Peyer's patch (tissue), 4 donors: ENCODE measurements around the gene FAM117A. TPM values are rescaled to one million over a fixed set of nuclear protein-coding genes. Genes with fewer than 3 reads are reported as not detected.
A peak's percentile ranks its signal among the peaks of the same experiment; 100 is the strongest.

Source experiments
- DNase-seq, 3 donors: peaks; one replicate each; pipeline ENCODE4 v3.0.0-alpha.2; 2017 to 2019
- H3K27ac ChIP-seq, 4 donors: fragments of 200-600 bp; sonication (generic); one replicate each; pipeline ENCODE4 v1.5.1; 2016 to 2019
- H3K27me3 ChIP-seq, 2 donors: fragments of 200-600 bp; sonication (generic); one replicate each; pipeline ENCODE4 v1.5.1; 2019
- H3K36me3 ChIP-seq, 3 donors: fragments of 200-600 bp; sonication (generic); one replicate each; pipeline ENCODE4 v1.5.1; 2016 to 2019
- H3K4me1 ChIP-seq, 4 donors: fragments of 200-600 bp; sonication (generic); one replicate each; pipeline ENCODE4 v1.5.1; 2016 to 2019
- H3K4me3 ChIP-seq, 4 donors: fragments of 200-600 bp; sonication (generic); 1 replicate in 3 of 4; 2 replicates in 1 of 4; pipeline ENCODE4 v1.5.1; 2016 to 2019; ENCODE audit warnings: mild to moderate bottlenecking in 1 of 4
- H3K9me3 ChIP-seq, 4 donors: fragments of 200-600 bp; sonication (generic); one replicate each; pipeline ENCODE4 v1.5.1; 2016 to 2019; ENCODE audit warnings: mild to moderate bottlenecking in 1 of 4
- POLR2A ChIP-seq, 2 donors: fragments of 450-650 bp; IDR thresholded peaks; one replicate each; pipeline ENCODE4 v1.5.1; 2017; ENCODE audit warnings: antibody characterized with exemption in 2 of 2, mild to moderate bottlenecking in 2 of 2, moderate library complexity in 2 of 2
- total RNA-seq, 4 donors: library from RNA; depleted of rRNA; stranded (reverse); fragments of >200 nt; gene quantifications; one replicate each; pipeline ENCODE4 v1.1.0, GENCODE V29; 2016
- TF ChIP-seq, protein P1 (sequence below), 6 experiments: fragments of 450-650 bp in 4 of 6; fragments of 200-600 bp in 2 of 6; sonication (generic) in 1 of 6; IDR thresholded peaks; one replicate each; pipeline ENCODE4 v1.5.1; 2017 to 2019; ENCODE audit warnings: antibody characterized with exemption in 6 of 6, mild to moderate bottlenecking in 3 of 6, moderate library complexity in 1 of 6

The FAM117A gene
- total RNA-seq, 4 donors from 2014 or later: 6.5 to 16.5 (median 9.4) TPM

DNA sequence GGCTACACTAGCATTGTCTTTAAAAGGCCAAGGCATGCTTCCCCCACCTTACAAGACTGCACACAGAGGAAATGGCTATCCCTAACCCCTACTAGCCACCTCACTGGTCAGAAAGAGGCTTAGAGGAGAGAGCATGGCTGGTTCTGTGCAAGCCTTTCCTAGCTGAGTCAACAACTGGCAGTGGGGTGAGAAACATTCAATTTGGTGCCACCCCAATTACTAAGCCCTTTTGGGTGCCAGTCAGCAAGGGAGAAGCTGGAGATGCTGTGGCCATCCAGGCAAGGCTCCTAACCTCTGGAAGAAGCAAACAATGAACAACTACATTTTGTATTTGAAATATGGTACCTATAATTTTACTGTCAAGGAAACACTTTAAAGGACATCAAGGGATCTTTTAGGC is 19.9 kb upstream of the FAM117A start:
- Histone ChIP-seq H3K9me3 (no peaks in the 10 kb centered on the region), H3K36me3 (no peaks in the 10 kb centered on the region), H3K4me3 (no peak overlapping the region), H3K27ac (peak overlapping the region in 1 of 4 donors; percentile 40), H3K27me3 (no peaks in the 10 kb centered on the region), H3K4me1 (peaks cover 0 to 6% (median 0%) of the 10 kb centered on the region in 4 donors)
- TF ChIP-seq, protein P1, sequence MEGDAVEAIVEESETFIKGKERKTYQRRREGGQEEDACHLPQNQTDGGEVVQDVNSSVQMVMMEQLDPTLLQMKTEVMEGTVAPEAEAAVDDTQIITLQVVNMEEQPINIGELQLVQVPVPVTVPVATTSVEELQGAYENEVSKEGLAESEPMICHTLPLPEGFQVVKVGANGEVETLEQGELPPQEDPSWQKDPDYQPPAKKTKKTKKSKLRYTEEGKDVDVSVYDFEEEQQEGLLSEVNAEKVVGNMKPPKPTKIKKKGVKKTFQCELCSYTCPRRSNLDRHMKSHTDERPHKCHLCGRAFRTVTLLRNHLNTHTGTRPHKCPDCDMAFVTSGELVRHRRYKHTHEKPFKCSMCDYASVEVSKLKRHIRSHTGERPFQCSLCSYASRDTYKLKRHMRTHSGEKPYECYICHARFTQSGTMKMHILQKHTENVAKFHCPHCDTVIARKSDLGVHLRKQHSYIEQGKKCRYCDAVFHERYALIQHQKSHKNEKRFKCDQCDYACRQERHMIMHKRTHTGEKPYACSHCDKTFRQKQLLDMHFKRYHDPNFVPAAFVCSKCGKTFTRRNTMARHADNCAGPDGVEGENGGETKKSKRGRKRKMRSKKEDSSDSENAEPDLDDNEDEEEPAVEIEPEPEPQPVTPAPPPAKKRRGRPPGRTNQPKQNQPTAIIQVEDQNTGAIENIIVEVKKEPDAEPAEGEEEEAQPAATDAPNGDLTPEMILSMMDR (IDR thresholded peaks at IDR 0.05): no peak
- no peak for TF ChIP-seq POLR2A (IDR thresholded peaks at IDR 0.05)
- no peak for DNase-seq

DNA sequence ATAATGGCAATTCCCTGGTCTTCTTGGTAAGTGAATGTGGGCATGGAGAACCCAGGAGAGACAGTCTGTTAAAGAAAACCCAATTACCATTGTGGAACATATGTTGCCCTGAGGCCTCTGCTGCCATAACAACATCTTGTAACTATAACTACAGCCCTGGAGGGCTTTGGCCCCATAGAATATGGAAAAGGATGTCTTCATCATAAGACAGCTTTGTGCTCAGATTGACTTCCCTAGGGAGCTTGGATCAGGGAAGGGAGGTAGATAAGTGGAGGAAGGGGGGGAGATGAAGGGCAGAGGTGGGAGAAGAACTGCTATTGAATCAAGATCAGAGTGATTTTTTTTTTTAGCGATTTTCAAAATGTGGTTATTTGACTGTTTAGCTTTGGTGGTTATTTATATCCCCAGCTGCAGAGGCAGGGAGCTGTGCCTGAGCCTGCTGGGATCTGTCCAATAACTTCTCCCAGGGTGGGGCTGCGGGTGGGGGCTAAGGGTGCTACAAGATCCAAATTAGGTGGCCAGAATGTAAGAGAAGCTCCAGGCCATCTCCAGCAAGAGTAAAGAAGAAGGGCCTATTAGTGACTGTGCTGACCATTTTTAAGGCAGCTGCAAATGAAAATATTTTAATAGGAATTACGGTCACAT is 19.3 kb upstream of the FAM117A start:
- Histone ChIP-seq H3K4me1 (peaks cover 0 to 6% (median 0%) of the 10 kb centered on the region in 4 donors), H3K27ac (peak overlapping the region in 2 of 4 donors; percentile 6 to 40)
- no peak for DNase-seq

DNA sequence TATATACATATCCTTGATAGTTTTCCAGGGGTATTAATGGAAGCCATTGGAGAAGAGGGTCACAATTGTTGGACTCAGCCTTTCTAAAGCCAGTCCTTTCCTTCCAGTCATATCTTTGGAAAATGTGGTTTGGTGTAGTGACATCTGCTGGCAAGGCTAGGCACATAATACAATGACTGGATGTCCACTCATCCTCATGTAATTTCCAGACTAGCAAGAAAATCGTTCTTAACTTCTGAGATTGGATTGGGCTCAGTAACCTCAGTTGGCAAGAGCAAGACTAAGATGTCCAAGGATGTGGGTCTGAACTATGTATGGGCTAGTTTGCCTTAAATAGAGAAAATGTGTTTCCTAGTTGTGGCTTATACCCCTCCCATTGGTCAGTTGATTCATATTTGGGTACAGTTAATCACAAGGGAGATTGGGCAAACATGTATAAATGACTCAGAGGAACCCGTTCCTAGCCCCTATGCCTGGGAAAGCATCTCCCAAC is 15.9 kb upstream of the FAM117A start:
- peak in 2 of 3 donors; percentile 31 to 64 for DNase-seq
- H3K27ac ChIP-seq: peak overlapping the region in 1 of 4 donors; percentile 5

More for the DNA sequence above, 19.3 kb upstream of the FAM117A start:
- Histone ChIP-seq H3K9me3 (no peaks in the 10 kb centered on the region), H3K4me3 (no peak overlapping the region), H3K36me3 (no peaks in the 10 kb centered on the region), H3K27me3 (no peaks in the 10 kb centered on the region)
- TF ChIP-seq, protein P1 (IDR thresholded peaks at IDR 0.05): no peak
- no peak for TF ChIP-seq POLR2A (IDR thresholded peaks at IDR 0.05)

DNA sequence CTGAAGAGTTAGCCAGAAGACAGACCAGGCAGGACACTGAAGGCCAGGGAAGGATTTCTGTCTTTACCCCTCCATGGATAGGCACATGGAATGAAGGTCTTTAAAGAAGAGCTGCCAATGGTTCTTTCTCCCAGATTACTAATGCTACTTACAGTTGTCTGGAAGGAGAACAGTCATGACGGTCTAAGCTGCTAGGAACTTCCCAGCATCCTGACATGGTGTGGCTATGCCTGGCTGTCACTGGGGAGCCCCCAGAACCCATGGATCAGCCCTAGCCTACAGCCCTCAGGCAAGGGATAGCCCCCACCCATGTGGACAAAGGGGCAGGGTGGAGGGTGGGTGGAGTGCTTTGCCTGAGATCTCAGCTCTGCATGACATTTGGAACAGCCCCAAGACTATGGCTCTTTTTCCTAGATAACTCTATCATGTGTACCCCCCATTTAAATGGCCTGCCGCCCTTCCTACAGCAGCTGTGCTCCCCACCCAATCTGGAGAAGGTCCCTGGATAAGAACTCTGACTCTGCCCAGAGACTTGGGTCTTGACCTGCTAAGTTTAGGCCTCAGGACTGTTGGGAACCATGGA is 15.3 kb upstream of the FAM117A start:
- Histone ChIP-seq H3K4me3 (no peak overlapping the region), H3K27me3 (no peaks in the 10 kb centered on the region), H3K27ac (no peak overlapping the region), H3K36me3 (no peaks in the 10 kb centered on the region), H3K4me1 (no peaks in the 10 kb centered on the region), H3K9me3 (no peaks in the 10 kb centered on the region)
- DNase-seq: no peak
- TF ChIP-seq POLR2A (IDR thresholded peaks at IDR 0.05): no peak
- TF ChIP-seq, protein P1 (IDR thresholded peaks at IDR 0.05): no peak

More for the DNA sequence above, 15.9 kb upstream of the FAM117A start:
- H3K4me1 ChIP-seq: no peaks in the 10 kb centered on the region
- H3K9me3 ChIP-seq: no peaks in the 10 kb centered on the region
- H3K27me3 ChIP-seq: no peaks in the 10 kb centered on the region
- H3K36me3 ChIP-seq: no peaks in the 10 kb centered on the region
- no peak overlapping the region for H3K4me3 ChIP-seq
- no peak for TF ChIP-seq POLR2A (IDR thresholded peaks at IDR 0.05)
- TF ChIP-seq, protein P1 (IDR thresholded peaks at IDR 0.05): peak; percentile 44 to 69 (median 62)

DNA sequence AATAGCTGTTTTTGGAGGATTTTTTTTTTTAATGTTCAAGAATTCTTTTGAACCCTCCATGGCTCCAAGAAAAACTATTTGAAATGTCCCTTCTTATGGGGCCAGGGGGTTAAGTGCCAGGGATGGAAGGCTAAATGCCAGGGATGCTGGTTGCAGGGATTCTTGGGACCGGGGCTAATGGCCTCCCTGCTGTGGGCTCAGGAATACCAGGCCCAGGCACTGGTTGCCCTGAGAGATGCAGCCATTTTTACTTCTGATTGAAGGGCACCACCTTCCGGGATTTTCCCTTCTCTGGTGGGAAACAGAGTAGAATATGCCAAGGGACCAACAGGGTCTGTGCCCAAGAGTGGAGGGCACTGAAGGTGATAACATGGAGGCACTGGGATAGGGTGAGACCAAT is 13.6 kb upstream of the FAM117A start:
- Histone ChIP-seq H3K4me3 (no peak overlapping the region), H3K27me3 (no peaks in the 10 kb centered on the region), H3K27ac (peak overlapping the region in 1 of 4 donors; percentile 52), H3K9me3 (no peaks in the 10 kb centered on the region), H3K4me1 (no peaks in the 10 kb centered on the region), H3K36me3 (no peaks in the 10 kb centered on the region)
- no peak for DNase-seq
- TF ChIP-seq, protein P1 (IDR thresholded peaks at IDR 0.05): no peak
- TF ChIP-seq POLR2A (IDR thresholded peaks at IDR 0.05): no peak
